GM12874 (cell line): ENCODE measurements around the gene TCF3.

ENCODE experiments used
- TF ChIP-seq, protein P1 (sequence below): IDR thresholded peaks from 2 replicates; pipeline ENCODE4 v1.5.1; 2011; ENCODE audit warnings: low read depth, mild to moderate bottlenecking, control low read depth, low read length, moderate library complexity; ENCODE audit not compliant: insufficient read depth

The TCF3 gene

DNA sequence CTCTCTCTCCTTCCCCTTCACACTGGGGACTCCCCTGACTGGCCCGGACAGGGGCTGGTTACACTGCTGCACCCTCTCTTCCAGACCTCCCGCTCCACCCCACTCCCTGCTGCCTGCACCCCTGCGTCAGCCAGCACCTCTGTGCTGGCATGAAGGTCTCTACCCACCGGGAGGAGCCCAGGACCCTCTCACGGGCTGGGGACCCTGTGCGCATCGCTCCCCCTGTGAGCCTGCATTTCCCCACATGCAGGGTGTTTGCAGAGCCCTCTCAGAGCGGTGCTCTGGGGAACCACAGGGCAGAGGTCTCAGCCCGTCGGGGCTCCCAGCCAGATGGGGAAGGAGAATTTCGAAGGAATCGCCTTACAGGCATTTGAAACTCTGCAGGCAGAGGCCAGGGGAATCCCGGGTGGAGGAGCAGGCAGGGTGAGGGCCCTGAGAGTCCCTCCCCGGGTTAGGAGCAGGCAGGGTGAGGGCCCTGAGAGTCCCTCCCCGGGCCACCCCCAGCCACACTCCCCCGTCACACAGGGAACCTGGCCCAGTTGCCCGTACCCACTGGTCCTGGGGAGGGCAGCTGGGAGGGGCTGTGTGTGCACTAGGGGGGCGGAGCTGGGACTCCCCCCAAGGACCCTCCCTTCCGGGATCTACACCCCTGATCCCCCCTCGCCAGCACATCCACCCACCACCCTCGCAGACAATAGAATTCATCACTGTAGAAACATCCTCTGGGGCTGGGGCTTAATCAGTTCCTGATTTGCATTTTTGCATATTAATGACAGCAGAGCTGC, 16.3 kb upstream of the TCF3 start:
- TF ChIP-seq, protein P1, sequence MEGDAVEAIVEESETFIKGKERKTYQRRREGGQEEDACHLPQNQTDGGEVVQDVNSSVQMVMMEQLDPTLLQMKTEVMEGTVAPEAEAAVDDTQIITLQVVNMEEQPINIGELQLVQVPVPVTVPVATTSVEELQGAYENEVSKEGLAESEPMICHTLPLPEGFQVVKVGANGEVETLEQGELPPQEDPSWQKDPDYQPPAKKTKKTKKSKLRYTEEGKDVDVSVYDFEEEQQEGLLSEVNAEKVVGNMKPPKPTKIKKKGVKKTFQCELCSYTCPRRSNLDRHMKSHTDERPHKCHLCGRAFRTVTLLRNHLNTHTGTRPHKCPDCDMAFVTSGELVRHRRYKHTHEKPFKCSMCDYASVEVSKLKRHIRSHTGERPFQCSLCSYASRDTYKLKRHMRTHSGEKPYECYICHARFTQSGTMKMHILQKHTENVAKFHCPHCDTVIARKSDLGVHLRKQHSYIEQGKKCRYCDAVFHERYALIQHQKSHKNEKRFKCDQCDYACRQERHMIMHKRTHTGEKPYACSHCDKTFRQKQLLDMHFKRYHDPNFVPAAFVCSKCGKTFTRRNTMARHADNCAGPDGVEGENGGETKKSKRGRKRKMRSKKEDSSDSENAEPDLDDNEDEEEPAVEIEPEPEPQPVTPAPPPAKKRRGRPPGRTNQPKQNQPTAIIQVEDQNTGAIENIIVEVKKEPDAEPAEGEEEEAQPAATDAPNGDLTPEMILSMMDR = no peak

DNA sequence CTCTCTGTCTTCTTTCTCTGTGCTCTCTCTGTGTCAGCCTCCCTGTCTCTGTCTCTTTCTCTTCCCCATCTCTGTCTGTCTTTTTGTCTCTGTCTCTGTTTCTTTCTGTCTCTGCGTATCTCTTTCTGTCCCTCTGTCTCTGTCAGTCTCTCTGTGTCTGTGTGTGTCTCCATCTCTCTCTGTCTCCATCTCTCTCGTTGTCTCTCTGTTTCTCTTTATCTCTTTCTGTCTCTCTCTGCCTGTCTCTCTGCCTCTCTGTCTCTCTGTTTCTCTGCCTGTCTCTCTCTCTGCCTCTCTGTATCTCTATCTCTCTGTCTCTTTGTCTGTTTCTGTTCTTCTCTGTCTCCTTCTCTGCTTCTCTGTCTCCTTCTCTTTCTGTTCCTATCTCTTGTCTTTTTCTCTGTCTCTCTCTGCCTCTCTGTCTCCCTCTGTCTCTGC, 15.7 kb upstream of the TCF3 start:
- TF ChIP-seq, protein P1 = no peak

DNA sequence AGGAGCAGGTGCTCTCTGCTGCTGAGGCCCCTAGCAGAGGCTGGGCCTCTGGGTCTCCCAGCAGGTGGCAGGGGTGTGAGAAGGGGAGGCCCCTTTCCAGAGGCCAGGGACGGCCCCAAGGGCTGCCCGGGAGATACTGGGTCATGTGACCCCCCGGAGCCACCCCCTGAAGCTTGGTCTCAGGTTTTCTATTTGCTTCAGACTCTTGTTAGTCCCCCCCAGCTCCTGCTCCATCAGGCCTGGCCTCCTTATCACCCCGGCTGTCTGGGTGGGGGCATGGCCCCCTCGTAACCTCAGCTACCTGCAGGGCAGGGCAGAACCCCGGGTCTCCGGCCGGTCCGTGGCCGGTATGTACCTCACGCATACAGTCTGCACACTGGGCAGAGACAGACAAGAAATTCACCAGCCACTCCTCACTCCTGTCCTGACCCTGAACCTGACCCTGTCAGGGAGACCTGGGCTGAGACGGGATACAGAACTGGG, 13.2 kb upstream of the TCF3 start:
- TF ChIP-seq, protein P1 = no peak

DNA sequence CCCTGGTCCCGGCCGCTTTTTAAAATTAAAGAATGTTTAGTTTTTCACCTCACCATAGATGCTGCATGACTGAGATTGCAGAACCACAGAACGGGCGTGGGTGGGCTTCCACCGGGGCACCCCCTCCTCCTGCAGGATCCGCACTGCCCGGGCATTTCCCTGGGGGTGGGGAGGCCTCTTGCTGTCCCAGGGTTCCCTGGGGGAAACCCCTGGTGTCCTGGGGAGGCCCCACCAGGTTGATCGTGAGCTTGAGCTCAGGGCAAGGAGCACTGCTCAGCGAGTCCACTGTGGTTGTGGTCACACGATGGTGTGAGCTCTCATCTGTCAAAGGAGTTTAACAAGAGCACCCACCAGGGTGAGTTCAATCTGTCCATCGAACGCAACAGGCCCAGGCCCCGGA, 11.4 kb upstream of the TCF3 start:
- TF ChIP-seq, protein P1 = no peak

DNA sequence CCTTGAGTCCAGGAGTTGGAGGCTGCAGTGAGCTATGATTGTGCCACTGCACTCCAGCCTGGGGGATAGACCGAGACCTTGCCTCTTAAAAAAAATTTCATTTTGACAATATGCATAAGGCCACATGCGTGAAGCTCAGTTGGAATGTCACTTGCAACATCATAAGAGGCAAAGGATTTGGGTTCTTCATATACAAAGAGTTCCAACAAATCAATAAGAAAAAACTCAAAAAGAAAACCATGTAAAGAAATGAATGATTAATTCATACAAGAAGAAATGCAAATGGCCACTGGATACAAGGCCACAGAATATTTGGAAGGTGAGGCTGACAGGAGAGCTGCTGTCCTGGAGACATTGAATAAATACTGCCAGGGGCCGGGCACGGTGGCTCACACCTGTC, 9.6 kb upstream of the TCF3 start:
- TF ChIP-seq, protein P1 = no peak

DNA sequence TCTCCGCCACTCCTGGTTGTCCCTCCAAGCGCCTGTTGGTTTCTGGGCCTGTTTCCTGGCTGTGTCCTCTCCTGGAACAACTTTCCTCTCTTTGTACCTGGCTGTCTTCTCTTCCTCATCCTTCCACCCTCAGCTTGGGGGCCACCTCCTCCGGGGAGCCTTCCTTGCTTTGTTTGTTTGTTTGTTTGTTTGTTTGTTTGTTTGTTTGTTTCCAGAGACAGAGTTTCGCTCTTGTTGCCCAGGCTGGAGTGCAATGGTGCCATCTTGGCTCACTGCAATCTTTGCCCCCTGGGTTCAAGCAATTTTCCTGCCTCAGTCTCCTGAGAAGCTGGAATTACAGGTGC, 6.6 kb upstream of the TCF3 start:
- TF ChIP-seq, protein P1 = no peak

DNA sequence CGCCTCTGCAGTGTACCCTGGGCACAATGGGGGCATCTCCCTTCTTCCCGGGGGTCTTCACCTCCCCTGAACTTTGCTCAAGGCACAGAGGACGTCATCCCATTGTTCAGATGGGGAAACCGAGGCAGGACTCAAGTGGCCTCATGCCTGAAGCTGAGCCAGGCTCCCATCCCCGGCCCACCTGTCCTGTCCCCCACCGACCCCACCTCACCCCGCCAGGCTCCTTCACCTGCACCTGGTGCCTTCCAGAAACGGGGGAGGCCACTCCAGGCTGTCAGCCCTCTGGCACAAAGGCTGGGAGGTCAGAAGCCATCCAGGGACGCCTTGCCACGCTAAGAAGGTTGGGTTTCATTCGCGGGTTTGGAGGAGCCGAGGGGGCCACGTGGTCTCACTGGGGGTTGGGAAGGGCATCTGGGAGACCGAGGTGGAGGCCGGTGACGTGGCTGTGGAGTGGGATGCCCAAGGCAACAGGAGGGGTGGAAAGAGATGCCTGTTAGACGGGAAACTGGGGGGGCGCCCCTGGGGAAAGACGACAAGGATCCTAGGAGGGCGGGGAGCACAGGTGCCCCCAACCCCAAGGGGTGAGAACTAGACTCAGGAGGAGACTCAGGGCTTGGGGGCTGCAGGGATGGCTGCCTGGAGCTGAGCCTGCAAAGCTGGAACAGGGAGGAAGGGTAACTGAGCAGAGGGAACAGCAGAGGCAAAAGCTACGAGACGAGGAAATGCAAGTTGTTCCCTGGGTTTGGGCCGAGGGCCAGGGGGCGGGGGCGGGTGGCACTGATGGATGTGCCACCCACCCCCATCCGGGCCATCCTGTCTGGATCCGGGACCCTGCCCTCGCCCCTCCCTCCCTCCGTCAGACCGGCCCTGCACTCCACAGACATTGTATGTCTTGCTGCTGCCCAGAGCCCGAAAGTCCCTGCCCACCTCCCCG, 6.0 kb upstream of the TCF3 start:
- TF ChIP-seq, protein P1 = no peak
